Astrocyte (in vitro differentiated cells and primary cell): ENCODE measurements around the gene KCNK10.

Experiments
- EZH2 ChIP-seq: IDR thresholded peaks from 2 replicates; pipeline ENCODE4 v1.6.1; 2012; ENCODE audit warnings: mild to moderate bottlenecking, low read length, inconsistent platforms; ENCODE audit not compliant: insufficient read depth
- TF ChIP-seq, protein P1 (sequence below): IDR thresholded peaks from 2 replicates; pipeline ENCODE4 v1.5.1; 2011; ENCODE audit warnings: low read depth, mild to moderate bottlenecking, inconsistent platforms, low read length, moderate library complexity; ENCODE audit not compliant: insufficient read depth

GRCh38 chr14:88247228-88247627 is 75.8 kb downstream of the KCNK10 start:
- no peak for TF ChIP-seq EZH2
- TF ChIP-seq, protein P1, sequence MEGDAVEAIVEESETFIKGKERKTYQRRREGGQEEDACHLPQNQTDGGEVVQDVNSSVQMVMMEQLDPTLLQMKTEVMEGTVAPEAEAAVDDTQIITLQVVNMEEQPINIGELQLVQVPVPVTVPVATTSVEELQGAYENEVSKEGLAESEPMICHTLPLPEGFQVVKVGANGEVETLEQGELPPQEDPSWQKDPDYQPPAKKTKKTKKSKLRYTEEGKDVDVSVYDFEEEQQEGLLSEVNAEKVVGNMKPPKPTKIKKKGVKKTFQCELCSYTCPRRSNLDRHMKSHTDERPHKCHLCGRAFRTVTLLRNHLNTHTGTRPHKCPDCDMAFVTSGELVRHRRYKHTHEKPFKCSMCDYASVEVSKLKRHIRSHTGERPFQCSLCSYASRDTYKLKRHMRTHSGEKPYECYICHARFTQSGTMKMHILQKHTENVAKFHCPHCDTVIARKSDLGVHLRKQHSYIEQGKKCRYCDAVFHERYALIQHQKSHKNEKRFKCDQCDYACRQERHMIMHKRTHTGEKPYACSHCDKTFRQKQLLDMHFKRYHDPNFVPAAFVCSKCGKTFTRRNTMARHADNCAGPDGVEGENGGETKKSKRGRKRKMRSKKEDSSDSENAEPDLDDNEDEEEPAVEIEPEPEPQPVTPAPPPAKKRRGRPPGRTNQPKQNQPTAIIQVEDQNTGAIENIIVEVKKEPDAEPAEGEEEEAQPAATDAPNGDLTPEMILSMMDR, result no peak
